Measurements from ENCODE around the gene PPP1R13L.
A peak's percentile ranks its signal among the peaks of the same experiment; 100 is the strongest.

Gene PPP1R13L

DNA sequence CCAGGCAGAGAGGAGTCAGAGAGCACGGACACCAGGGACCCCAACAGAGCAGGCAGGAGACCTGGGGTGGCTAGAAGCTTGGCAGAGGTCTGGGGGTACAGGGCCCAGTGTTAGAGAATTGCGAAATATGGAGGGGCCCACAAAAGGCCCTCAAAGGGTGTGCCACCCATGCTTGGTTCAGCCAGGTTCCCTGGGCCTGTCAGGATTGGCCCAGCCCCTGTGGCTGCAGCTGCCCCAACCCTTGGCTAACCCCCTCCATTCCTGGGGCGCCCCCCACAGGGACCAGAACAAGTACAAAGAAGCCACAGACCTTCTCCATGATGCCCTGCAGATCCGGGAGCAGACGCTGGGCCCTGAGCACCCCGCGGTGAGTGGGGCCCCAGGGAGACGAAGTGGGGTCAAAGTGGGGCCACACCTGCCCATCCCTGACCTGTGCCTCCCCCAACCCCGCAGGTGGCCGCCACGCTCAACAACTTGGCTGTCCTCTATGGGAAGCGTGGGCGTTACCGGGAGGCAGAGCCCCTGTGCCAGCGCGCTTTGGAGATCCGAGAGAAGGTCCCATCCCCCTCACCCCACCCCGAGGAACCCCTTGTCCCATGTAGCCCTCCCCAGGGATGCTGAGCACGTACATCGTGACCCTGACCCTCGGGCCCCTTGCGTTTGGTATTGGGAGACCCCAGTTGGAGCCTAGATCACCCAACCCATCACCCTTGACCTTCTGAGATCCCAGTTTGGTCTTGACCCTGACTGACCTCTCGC, 56.3 kb downstream of the PPP1R13L start:
- peaks cover 7% of the 10 kb centered on the region for H3K4me1 ChIP-seq (ENCODE audit: insufficient read depth, poor library complexity, severe bottlenecking)
- H3K36me3 ChIP-seq (ENCODE audit: low read depth), result peaks cover 34% of the 10 kb centered on the region
- H3K9me3 ChIP-seq (ENCODE audit: severe bottlenecking), result no peaks in the 10 kb centered on the region
- H3K27ac ChIP-seq (ENCODE audit: poor library complexity, severe bottlenecking), result no peak overlapping the region
- TF ChIP-seq, protein P1, sequence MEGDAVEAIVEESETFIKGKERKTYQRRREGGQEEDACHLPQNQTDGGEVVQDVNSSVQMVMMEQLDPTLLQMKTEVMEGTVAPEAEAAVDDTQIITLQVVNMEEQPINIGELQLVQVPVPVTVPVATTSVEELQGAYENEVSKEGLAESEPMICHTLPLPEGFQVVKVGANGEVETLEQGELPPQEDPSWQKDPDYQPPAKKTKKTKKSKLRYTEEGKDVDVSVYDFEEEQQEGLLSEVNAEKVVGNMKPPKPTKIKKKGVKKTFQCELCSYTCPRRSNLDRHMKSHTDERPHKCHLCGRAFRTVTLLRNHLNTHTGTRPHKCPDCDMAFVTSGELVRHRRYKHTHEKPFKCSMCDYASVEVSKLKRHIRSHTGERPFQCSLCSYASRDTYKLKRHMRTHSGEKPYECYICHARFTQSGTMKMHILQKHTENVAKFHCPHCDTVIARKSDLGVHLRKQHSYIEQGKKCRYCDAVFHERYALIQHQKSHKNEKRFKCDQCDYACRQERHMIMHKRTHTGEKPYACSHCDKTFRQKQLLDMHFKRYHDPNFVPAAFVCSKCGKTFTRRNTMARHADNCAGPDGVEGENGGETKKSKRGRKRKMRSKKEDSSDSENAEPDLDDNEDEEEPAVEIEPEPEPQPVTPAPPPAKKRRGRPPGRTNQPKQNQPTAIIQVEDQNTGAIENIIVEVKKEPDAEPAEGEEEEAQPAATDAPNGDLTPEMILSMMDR (IDR thresholded peaks at IDR 0.05; ENCODE audit: poor library complexity, severe bottlenecking), result no peak
- no peak for DNase-seq (ENCODE audit: low spot score)
- H3K4me3 ChIP-seq (ENCODE audit: severe bottlenecking), result no peak overlapping the region
- no peaks in the 10 kb centered on the region for H3K27me3 ChIP-seq (ENCODE audit: insufficient read depth, poor library complexity, severe bottlenecking)
- ATAC-seq (ENCODE audit: low read depth), result no peak

DNA sequence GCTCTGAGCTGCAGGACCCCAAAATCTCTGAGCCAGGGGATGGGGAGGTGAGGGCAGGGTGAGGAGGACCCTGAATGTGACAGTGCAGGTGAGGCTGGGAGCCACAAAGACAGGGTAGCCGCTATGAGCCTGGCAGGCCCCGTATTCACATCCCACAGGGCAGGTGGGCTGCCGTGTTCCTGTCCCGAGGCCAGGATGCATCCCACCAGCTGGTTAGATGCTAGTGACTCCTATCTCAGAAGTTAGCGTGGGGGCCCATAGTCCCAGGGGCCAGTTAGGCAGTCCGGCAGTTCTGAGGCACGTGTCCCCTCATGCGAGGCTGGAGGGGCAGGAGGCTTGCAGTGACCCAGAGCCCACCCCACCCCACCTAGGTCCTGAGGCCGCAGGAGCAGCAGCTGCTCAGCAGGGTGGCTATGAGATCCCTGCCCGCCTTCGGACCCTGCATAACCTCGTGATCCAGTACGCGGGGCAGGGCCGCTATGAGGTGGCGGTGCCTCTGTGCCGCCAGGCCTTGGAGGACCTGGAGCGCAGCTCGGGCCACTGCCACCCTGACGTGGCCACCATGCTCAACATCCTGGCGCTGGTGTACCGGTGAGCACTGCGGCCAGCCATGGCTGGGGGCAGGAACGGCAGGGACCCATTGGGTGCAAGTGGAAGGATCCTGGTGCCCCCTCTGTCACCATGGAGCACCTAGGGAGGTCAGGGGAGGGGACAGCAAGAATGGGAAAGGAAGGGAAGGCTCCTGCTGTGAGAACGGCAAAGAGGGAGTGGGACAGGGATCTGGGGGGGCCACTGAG, 57.1 kb downstream of the PPP1R13L start:
- no peaks in the 10 kb centered on the region for H3K9me3 ChIP-seq (ENCODE audit: severe bottlenecking)
- no peaks in the 10 kb centered on the region for H3K27me3 ChIP-seq (ENCODE audit: insufficient read depth, poor library complexity, severe bottlenecking)
- DNase-seq (ENCODE audit: low spot score) (peak; percentile 58), ATAC-seq (ENCODE audit: low read depth) (no peak)
- no peak overlapping the region for H3K4me3 ChIP-seq (ENCODE audit: severe bottlenecking)
- H3K36me3 ChIP-seq (ENCODE audit: low read depth), result peaks cover 28% of the 10 kb centered on the region
- H3K27ac ChIP-seq (ENCODE audit: poor library complexity, severe bottlenecking), result no peak overlapping the region
- H3K4me1 ChIP-seq (ENCODE audit: insufficient read depth, poor library complexity, severe bottlenecking), result peaks cover 7% of the 10 kb centered on the region
- TF ChIP-seq, protein P1 (IDR thresholded peaks at IDR 0.05; ENCODE audit: poor library complexity, severe bottlenecking), result no peak

DNA sequence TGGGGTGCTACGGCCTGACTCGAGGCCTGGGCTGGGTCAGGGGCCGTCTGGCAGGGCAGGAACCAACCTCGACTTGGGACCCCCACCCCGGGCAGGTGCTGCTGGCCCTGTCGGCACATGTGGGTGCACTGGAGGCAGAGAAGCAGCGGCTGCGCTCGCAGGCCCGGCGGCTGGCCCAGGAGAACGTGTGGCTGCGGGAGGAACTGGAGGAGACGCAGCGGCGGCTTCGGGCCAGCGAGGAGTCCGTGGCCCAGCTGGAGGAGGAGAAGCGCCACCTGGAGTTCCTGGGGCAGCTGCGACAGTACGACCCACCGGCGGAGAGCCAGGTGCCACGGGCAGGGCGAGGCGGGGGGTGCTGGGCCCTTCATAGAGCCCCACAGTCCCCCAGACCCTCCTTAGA, 58.4 kb downstream of the PPP1R13L start:
- no peak overlapping the region for H3K4me3 ChIP-seq (ENCODE audit: severe bottlenecking)
- DNase-seq (ENCODE audit: low spot score) (no peak), ATAC-seq (ENCODE audit: low read depth) (no peak)
- no peaks in the 10 kb centered on the region for H3K27me3 ChIP-seq (ENCODE audit: insufficient read depth, poor library complexity, severe bottlenecking)
- H3K27ac ChIP-seq (ENCODE audit: poor library complexity, severe bottlenecking), result no peak overlapping the region
- H3K36me3 ChIP-seq (ENCODE audit: low read depth), result peaks cover 24% of the 10 kb centered on the region
- peaks cover 7% of the 10 kb centered on the region for H3K4me1 ChIP-seq (ENCODE audit: insufficient read depth, poor library complexity, severe bottlenecking)
- TF ChIP-seq, protein P1 (IDR thresholded peaks at IDR 0.05; ENCODE audit: poor library complexity, severe bottlenecking), result no peak
- H3K9me3 ChIP-seq (ENCODE audit: severe bottlenecking), result no peaks in the 10 kb centered on the region

DNA sequence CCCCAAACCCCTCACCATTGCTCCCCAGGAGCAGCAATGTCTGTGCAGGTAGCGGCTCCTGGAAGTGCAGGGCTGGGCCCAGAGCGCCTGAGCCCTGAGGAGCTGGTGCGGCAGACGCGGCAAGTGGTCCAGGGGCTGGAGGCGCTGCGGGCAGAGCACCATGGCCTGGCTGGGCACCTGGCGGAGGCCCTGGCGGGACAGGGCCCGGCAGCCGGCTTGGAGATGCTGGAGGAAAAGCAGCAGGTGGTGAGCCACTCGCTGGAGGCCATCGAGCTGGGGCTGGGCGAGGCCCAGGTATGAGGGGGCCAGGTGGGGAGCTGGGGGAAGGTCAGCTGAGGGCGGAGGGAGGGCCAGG, 59.4 kb downstream of the PPP1R13L start:
- DNase-seq (ENCODE audit: low spot score) (no peak), ATAC-seq (ENCODE audit: low read depth) (no peak)
- TF ChIP-seq, protein P1 (IDR thresholded peaks at IDR 0.05; ENCODE audit: poor library complexity, severe bottlenecking), result no peak
- H3K4me1 ChIP-seq (ENCODE audit: insufficient read depth, poor library complexity, severe bottlenecking), result peaks cover 7% of the 10 kb centered on the region
- peaks cover 15% of the 10 kb centered on the region for H3K36me3 ChIP-seq (ENCODE audit: low read depth)
- H3K27me3 ChIP-seq (ENCODE audit: insufficient read depth, poor library complexity, severe bottlenecking), result no peaks in the 10 kb centered on the region
- H3K9me3 ChIP-seq (ENCODE audit: severe bottlenecking), result no peaks in the 10 kb centered on the region
- H3K27ac ChIP-seq (ENCODE audit: poor library complexity, severe bottlenecking), result peak overlapping the region; percentile 33
- H3K4me3 ChIP-seq (ENCODE audit: severe bottlenecking), result no peak overlapping the region
